Measurements from ENCODE around the gene IGSF9.

DNA sequence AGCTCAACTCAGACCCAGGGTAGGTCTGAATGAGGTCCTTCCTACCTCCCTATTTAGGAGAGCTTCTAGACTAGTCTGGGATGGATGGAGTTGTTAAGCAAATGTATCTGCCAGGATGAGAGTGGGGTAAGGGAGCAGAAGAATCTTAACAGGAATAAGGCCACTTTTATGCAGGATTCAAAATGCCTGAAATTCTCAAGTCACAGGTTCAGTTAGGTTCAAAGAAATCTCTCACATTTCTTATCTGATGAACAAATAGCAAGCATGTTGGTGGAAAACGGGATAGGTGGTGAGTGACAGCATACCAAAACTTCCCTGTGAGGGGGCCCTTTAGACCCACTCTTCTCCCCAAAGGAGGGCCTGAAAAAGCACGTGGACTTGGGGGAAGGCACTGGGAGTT is 5.6 kb upstream of the IGSF9 start:
- TF ChIP-seq, protein P1, sequence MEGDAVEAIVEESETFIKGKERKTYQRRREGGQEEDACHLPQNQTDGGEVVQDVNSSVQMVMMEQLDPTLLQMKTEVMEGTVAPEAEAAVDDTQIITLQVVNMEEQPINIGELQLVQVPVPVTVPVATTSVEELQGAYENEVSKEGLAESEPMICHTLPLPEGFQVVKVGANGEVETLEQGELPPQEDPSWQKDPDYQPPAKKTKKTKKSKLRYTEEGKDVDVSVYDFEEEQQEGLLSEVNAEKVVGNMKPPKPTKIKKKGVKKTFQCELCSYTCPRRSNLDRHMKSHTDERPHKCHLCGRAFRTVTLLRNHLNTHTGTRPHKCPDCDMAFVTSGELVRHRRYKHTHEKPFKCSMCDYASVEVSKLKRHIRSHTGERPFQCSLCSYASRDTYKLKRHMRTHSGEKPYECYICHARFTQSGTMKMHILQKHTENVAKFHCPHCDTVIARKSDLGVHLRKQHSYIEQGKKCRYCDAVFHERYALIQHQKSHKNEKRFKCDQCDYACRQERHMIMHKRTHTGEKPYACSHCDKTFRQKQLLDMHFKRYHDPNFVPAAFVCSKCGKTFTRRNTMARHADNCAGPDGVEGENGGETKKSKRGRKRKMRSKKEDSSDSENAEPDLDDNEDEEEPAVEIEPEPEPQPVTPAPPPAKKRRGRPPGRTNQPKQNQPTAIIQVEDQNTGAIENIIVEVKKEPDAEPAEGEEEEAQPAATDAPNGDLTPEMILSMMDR (conservative IDR thresholded peaks at IDR 0.05; ENCODE audit: low read length) = no peak
- no peak for TF ChIP-seq EZH2phosphoT487 (IDR thresholded peaks at IDR 0.05; ENCODE audit: borderline replicate concordance)
